ENCODE results near the gene ERC1.

GRCh38 chr12:969821-970220 lies 21.2 kb upstream of the ERC1 start:
- TF ChIP-seq CTCF (conservative IDR thresholded peaks at IDR 0.05; ENCODE audit: low read depth, low read length): no peak
- TF ChIP-seq EZH2phosphoT487 (IDR thresholded peaks at IDR 0.05; ENCODE audit: borderline replicate concordance, low read length): no peak
